Activated CD8-positive, alpha-beta memory T cell treated with anti-CD3 and anti-CD28 coated beads, Interleukin-2, amount 10 ng/mL, durations not matched to agents 7 days and 5 days (primary cell): ENCODE measurements around the gene PTPRN2. TPM values are rescaled to one million over a fixed set of nuclear protein-coding genes. Genes with fewer than 3 reads are reported as not detected.
"Not testable (repeated sequence)": the region's sequence is repeated elsewhere in the genome, so short reads cannot be mapped to it uniquely, and the experiment has no call there.

Experiments
- ATAC-seq: fragments of 150-1000 bp; cut with Tn5 transposase; one replicate; pipeline ENCODE4 v1.10.0; 2021; ENCODE audit warnings: moderate library complexity
- CTCF ChIA-PET: fragments of 350-600 bp; sonication (Branson Sonifier 250); formaldehyde crosslinking; loops from one replicate; lab custom pipeline; 2021; ENCODE audit warnings: antibody characterized with exemption; lab: Charles Lee
- DNase-seq: peaks from one replicate; pipeline ENCODE4 v3.0.0-alpha.2; 2020
- H3K27ac Mint-ChIP-seq: one replicate; pipeline ENCODE4 v1.8.0; 2021; ENCODE audit warnings: mild to moderate bottlenecking, mixed read lengths
- H3K27me3 Mint-ChIP-seq: one replicate; pipeline ENCODE4 v1.8.0; 2021; ENCODE audit warnings: mixed read lengths
- H3K36me3 Mint-ChIP-seq: one replicate; pipeline ENCODE4 v1.8.0; 2021; ENCODE audit warnings: mild to moderate bottlenecking, mixed read lengths
- H3K4me1 Mint-ChIP-seq: one replicate; pipeline ENCODE4 v1.8.0; 2021; ENCODE audit warnings: mixed read lengths
- H3K4me3 Mint-ChIP-seq: one replicate; pipeline ENCODE4 v1.8.0; 2021; ENCODE audit warnings: mild to moderate bottlenecking, moderate library complexity, mixed read lengths
- H3K9me3 Mint-ChIP-seq: one replicate; pipeline ENCODE4 v1.8.0; 2022; ENCODE audit warnings: low read depth, mixed read lengths
- total RNA-seq, 2 experiments: library from RNA; stranded (reverse); gene quantifications; one replicate each; pipeline ENCODE4 v1.2.3, GENCODE V29; 2021

The PTPRN2 gene
- total RNA-seq, 2 experiments from 2014 or later = 3.2 to 5.7 TPM

DNA sequence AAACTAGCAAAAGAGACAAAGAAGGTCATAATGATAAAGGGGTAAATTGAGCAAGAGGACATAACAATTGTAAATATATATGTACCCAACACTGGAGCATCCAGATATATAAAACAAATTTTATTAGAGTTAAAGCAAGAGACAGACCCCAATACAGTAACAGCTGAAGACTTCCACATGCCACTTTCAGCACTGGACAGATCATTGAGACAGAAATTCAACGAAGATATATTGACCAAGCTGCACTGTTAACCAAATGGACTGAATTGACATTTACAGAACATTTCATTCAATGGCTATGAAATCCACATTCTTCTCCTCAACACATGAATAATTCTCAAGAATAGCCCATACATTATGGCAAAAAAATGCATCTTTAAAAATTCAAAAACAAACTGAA is 378.2 kb downstream of the PTPRN2 start:
- H3K9me3 Mint-ChIP-seq = no peaks in the 10 kb centered on the region
- CTCF ChIA-PET = no interaction called here
- peaks cover 1% of the 10 kb centered on the region for H3K27me3 Mint-ChIP-seq
- no peaks in the 10 kb centered on the region for H3K4me1 Mint-ChIP-seq
- no peak for DNase-seq
- H3K27ac Mint-ChIP-seq = no peak overlapping the region
- no peaks in the 10 kb centered on the region for H3K36me3 Mint-ChIP-seq
- no peak for ATAC-seq
- no peak overlapping the region for H3K4me3 Mint-ChIP-seq

DNA sequence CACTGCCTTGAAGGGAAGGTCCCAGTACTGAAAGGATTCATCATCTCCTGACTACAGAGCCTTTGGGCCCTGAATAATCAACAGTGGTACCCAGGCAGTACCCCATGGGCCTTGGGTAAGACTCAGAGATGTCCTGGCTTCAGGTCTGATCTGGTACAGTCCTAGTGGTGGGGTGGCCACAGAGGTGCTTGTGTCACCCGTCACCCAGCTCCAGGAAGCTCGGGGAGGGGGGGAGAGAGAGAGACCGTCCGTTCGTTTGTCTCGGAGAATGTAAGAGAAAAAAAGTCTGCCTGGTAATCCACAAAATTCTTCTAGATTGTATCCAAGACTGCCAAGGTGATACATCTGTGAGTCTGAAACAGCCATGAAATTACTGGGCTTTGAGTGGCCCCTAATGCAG is 381.3 kb downstream of the PTPRN2 start:
- DNase-seq (no peak), ATAC-seq (no peak)
- Mint-ChIP-seq H3K9me3 (no peaks in the 10 kb centered on the region), H3K4me1 (no peaks in the 10 kb centered on the region), H3K27ac (no peak overlapping the region), H3K4me3 (no peak overlapping the region), H3K36me3 (no peaks in the 10 kb centered on the region), H3K27me3 (peaks cover 5% of the 10 kb centered on the region)
- CTCF ChIA-PET = no interaction called here

DNA sequence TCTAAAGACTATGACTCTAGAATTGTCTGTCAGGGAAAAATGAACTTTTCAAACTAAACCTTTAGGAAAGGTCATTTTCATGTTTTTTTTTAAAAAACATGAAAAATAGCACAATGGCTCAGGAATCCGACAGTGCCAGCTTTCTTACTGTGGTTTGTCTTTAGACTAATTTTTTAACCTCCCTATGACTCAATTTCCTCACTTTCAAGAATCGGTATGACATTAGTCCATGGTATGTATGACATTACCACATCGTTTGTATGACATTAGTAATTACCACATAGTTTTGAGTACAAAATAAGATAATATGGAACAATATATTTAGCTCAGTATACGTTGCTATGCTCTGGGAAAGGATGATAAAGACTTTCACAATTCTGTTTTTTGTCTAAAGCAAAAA is 383.2 kb downstream of the PTPRN2 start:
- Mint-ChIP-seq H3K27me3 (peaks cover 5% of the 10 kb centered on the region), H3K4me1 (no peaks in the 10 kb centered on the region), H3K36me3 (no peaks in the 10 kb centered on the region), H3K4me3 (no peak overlapping the region), H3K9me3 (no peaks in the 10 kb centered on the region), H3K27ac (no peak overlapping the region)
- CTCF ChIA-PET = no interaction called here
- DNase-seq = no peak
- ATAC-seq = no peak

DNA sequence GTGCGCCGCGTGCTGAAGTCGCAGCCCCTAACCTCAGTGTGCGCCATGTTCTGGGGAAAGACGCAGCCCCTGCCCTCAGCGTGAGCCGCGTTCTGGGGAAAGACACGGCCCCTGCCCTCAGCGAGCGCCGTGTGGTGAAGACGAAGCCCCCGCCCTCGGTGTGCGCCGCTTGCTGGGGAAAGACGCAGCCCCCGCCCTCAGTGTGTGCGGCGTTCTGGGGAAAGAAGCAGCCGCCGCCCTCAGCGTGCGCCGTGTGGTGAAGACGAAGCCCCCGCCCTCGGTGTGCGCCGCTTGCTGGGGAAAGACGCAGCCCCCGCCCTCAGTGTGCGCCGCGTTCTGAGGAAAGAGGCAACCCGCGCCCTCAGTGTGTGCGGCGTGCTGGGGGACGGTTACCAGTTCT is 383.7 kb downstream of the PTPRN2 start:
- ATAC-seq, H3K27me3 Mint-ChIP-seq, H3K9me3 Mint-ChIP-seq, H3K4me3 Mint-ChIP-seq, H3K4me1 Mint-ChIP-seq, CTCF ChIA-PET, H3K27ac Mint-ChIP-seq, DNase-seq, H3K36me3 Mint-ChIP-seq: not testable (repeated sequence)

DNA sequence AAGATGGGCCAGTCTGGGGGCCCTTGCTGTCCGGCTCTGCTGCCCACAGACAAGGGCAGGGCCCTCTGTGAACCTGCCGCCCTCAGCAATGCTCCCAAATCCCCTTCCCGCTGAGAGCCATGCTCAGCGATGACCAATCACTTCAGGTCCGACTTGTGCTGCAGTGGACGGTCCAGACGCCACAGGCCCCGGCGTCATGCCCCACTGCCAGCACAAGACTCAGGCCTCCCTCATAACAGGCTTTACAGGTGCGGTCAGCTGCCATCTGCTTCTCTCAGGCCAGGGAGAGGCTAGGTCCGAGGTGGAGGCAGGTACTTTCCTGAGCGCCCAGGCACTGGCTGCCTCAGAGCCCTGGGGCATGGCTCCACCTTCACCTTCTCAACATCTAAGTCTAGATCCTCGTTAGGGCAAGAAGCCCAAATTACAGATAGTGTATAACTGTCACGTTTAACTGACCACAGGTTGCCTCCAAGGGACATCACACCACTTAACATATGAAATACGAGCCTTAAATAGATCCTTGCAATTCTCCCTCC is 393.2 kb downstream of the PTPRN2 start:
- DNase-seq = no peak
- H3K9me3 Mint-ChIP-seq = peaks cover 18% of the 10 kb centered on the region
- CTCF ChIA-PET = no interaction called here
- no peak for ATAC-seq
- no peaks in the 10 kb centered on the region for H3K36me3 Mint-ChIP-seq
- no peaks in the 10 kb centered on the region for H3K4me1 Mint-ChIP-seq
- no peak overlapping the region for H3K27ac Mint-ChIP-seq
- no peaks in the 10 kb centered on the region for H3K27me3 Mint-ChIP-seq
- H3K4me3 Mint-ChIP-seq = no peak overlapping the region

DNA sequence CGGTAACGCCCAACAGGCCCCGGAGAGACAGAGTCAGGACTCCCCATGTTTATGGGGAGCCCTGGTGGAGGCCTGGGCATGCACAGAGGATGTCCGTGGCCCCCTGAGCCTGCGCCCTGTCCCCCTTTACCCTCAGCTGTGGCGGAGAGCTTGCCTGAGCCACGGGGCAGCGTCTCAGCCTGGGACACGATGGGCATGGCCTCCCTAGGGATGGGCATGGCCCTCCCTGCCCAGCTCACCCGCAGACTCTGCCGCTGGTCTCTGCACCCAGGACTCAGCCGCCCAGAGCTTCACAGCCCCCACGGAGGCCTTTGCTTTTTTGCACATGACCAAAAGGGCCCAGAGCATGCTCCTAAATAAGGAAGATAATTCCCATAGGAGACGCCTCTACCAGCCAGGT is 394.2 kb downstream of the PTPRN2 start:
- no peaks in the 10 kb centered on the region for H3K27me3 Mint-ChIP-seq
- H3K27ac Mint-ChIP-seq = no peak overlapping the region
- peaks cover 19% of the 10 kb centered on the region for H3K9me3 Mint-ChIP-seq
- DNase-seq (no peak), ATAC-seq (no peak)
- no peaks in the 10 kb centered on the region for H3K4me1 Mint-ChIP-seq
- no peak overlapping the region for H3K4me3 Mint-ChIP-seq
- H3K36me3 Mint-ChIP-seq = no peaks in the 10 kb centered on the region
- CTCF ChIA-PET = no interaction called here

DNA sequence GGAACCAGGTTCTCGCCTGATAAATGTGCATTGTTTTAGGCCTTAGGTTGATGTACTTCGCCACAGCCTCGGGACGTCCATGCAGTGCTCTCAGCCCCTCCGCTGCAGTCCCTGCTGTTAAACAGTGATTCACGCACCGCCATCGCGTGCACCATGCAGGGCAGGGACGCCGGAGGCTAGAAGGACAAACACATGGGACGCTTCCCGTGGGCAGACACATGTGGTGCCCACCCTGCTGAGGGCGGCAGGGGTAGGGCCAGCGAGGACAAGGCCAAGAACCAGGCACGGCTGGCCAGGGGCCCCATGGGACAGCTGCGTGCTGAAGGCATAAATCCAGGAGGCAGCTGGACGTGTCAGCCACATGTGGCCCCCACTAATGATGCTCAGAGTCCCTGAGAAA is 394.7 kb downstream of the PTPRN2 start:
- Mint-ChIP-seq H3K4me1 (no peaks in the 10 kb centered on the region), H3K9me3 (peaks cover 17% of the 10 kb centered on the region), H3K4me3 (no peak overlapping the region), H3K36me3 (no peaks in the 10 kb centered on the region), H3K27me3 (no peaks in the 10 kb centered on the region), H3K27ac (no peak overlapping the region)
- no peak for ATAC-seq
- CTCF ChIA-PET = no interaction called here
- no peak for DNase-seq

DNA sequence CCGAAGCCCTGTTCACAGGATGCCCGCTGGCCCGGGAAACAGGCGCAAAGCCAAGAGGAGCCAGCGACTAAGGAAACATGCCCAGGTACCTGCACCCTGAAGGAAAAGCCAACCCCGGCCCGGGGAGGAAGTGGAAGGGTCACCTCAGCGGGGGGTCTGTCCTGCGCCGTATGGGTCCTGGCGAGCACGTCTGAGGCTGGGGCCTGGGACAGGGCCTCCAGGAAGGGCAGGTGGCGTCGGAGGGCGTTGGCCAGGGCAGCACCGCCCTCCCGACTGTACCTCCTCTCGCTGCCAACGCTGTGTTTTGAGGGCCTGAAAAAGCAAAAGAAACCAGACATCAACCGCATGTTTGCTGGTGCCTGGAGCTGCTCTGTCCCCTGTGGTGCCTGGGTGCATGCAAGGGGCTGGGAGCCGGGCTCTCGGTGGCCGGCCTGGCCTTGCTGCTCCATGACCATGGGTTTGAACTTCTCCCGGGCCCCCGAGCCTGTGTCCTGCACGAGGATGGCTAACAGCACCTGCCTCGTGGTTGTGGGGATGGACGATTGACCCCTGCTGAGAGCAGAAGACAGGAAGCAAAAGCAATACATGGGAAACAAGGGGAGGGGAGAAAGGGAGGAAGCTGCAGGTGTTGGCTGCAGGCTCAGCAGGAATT is 395.3 kb downstream of the PTPRN2 start:
- CTCF ChIA-PET = no interaction called here
- ATAC-seq (no peak), DNase-seq (no peak)
- Mint-ChIP-seq H3K27ac (no peak overlapping the region), H3K36me3 (no peaks in the 10 kb centered on the region), H3K9me3 (peaks cover 15% of the 10 kb centered on the region), H3K4me1 (no peaks in the 10 kb centered on the region), H3K27me3 (no peaks in the 10 kb centered on the region), H3K4me3 (no peak overlapping the region)

DNA sequence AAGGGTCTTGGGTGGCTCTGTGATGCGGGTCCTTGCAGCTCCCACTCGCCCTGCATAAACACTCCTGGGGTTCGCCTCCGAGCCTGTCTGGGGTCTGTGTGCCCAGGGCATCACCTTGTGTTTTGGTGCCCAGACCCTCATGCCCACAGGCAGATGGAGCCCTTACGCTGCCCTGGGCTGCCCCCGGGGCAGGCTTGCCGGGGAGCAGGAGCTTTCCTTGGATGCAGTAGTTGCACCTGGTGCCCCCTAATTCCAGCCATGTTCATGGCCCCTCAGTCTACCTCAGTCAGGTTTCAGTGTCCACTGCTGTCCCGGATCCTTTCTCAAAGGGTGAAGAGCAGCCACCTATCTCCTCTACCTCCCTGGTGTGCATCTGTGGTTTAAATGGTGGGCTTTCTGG is 396.0 kb downstream of the PTPRN2 start:
- Mint-ChIP-seq H3K4me3 (no peak overlapping the region), H3K36me3 (no peaks in the 10 kb centered on the region), H3K4me1 (no peaks in the 10 kb centered on the region), H3K27ac (no peak overlapping the region), H3K27me3 (no peaks in the 10 kb centered on the region), H3K9me3 (peaks cover 15% of the 10 kb centered on the region)
- DNase-seq (no peak), ATAC-seq (no peak)
- CTCF ChIA-PET = no interaction called here

DNA sequence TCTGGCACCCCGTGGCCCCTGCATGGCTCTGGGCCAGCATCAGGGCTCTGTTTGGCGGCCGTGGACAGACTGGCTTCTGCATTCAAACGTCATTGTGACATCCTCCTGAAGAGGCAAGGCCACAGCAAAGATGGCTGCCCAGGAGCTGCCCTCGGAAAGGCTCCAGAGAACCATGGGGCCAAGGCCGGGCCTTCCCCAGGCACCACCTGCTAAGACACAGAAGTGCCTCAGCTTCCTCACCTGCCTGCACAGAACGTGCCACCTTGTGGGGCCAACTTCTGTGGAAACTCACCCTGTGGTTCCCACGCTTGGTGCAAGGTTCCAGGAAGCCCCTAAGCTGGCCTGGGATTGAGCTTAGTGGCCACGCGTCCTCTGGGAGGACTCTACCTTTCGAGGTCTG is 396.9 kb downstream of the PTPRN2 start:
- no peak overlapping the region for H3K27ac Mint-ChIP-seq
- no peak overlapping the region for H3K4me3 Mint-ChIP-seq
- ATAC-seq (no peak), DNase-seq (no peak)
- peaks cover 15% of the 10 kb centered on the region for H3K9me3 Mint-ChIP-seq
- no peaks in the 10 kb centered on the region for H3K27me3 Mint-ChIP-seq
- no peaks in the 10 kb centered on the region for H3K4me1 Mint-ChIP-seq
- CTCF ChIA-PET = no interaction called here
- H3K36me3 Mint-ChIP-seq = no peaks in the 10 kb centered on the region

DNA sequence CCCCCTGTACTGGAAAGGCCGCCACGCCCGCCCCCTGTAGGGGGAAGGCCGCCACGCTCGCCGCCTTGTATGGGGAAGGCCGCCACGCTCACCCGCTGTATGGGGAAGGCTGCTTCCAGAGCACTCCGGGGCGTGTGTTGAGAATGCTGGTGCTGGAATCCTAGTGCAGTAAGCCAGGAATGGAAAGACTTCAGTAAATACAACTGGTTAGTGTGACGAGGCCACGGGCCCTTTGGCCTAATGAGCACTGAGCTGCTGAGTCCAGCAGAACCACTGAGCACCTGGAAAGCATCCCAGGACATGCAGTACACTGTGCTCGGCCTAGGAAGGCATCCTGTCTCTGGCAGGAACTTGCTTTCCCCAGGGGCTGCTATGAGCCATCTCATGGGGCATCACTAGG is 398.9 kb downstream of the PTPRN2 start:
- no peaks in the 10 kb centered on the region for H3K4me1 Mint-ChIP-seq
- H3K4me3 Mint-ChIP-seq = no peak overlapping the region
- H3K27me3 Mint-ChIP-seq = no peaks in the 10 kb centered on the region
- H3K27ac Mint-ChIP-seq = no peak overlapping the region
- DNase-seq (no peak), ATAC-seq (no peak)
- no peaks in the 10 kb centered on the region for H3K36me3 Mint-ChIP-seq
- CTCF ChIA-PET = no interaction called here
- H3K9me3 Mint-ChIP-seq = peaks cover 4% of the 10 kb centered on the region

DNA sequence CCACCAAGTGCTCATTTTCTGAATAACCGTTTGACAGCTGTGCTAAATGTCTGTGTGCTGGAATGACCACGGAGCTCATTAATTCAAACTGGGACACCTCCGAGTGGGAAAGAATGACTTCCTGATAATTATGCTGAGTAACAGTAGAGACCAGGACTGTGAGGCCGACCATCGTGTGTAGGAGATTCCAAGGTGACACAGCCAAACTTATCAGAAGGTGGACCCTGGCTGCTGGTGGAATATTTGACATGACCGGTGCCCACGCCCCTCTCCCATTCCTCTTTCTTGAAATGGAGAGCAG is 400.0 kb downstream of the PTPRN2 start:
- Mint-ChIP-seq H3K9me3 (peaks cover 4% of the 10 kb centered on the region), H3K4me1 (no peaks in the 10 kb centered on the region), H3K27ac (no peak overlapping the region), H3K27me3 (no peaks in the 10 kb centered on the region), H3K36me3 (no peaks in the 10 kb centered on the region), H3K4me3 (no peak overlapping the region)
- ATAC-seq (no peak), DNase-seq (no peak)
- CTCF ChIA-PET = no interaction called here

DNA sequence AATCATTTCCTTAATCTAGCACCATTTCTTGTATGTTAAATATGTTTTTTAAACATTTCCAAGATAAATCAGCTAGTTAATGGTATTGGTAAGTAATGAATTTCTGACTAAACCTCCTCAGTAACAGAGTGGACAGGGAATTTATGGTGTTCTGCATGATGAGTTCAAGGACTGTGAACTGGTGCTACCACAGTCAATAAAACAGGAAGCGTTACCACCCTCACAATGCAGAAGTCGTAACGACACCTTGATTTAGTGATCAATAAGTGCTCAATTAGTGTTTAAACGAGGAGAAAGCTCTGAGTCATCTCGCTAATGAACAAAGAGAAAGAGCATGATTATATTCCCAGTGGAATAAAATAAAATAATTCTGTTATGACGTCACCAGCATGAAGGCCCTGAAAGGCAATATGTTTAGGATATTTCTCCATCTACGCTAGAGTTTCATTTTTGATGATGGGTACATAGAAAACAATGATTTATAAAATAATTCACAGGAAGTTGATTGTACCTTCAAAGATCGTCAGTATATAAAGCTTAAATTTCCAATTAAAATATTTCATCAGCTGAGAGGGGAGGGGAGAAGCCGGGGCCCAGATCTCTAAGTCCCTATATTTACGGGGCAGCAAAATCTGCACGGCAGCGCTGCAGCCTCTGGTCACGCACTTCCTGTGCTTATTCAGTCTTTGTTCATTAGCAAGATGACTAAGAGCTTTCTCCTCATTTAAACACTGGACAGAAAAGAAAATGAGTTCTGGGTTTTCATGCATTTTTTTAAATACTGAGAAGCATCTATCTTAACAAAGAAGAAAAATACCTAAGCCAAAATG is 400.5 kb downstream of the PTPRN2 start:
- no peak overlapping the region for H3K4me3 Mint-ChIP-seq
- DNase-seq (no peak), ATAC-seq (no peak)
- no peak overlapping the region for H3K27ac Mint-ChIP-seq
- H3K4me1 Mint-ChIP-seq = no peaks in the 10 kb centered on the region
- H3K36me3 Mint-ChIP-seq = no peaks in the 10 kb centered on the region
- CTCF ChIA-PET = no interaction called here
- no peaks in the 10 kb centered on the region for H3K27me3 Mint-ChIP-seq
- H3K9me3 Mint-ChIP-seq = peaks cover 4% of the 10 kb centered on the region

DNA sequence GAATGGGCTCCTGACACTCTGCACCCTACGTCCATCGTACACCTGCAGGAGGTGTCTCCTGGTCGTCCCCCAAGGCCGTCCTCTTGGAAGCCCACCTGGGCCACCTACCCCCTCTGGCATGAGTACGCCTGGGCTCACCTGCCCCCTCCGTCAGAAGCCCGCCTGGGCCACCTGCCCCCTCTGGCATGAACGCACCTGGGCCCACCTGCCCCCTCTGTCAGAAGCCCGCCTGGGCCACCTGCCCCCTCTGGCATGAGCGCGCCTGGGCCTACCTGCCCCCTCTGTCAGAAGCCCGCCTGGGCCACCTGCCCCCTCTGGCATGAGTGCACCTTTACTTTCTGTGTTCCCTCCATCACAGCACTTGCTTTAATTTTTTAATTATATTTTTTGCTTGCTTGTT is 401.2 kb downstream of the PTPRN2 start:
- Mint-ChIP-seq H3K4me1 (no peaks in the 10 kb centered on the region), H3K27ac (no peak overlapping the region), H3K4me3 (no peak overlapping the region), H3K9me3 (peaks cover 6% of the 10 kb centered on the region), H3K36me3 (no peaks in the 10 kb centered on the region), H3K27me3 (no peaks in the 10 kb centered on the region)
- ATAC-seq = no peak
- CTCF ChIA-PET = no interaction called here
- DNase-seq = no peak
